ENCODE measurements around the gene BRMS1. TPM values are rescaled to one million over a fixed set of nuclear protein-coding genes. Genes with fewer than 3 reads are reported as not detected.

BRMS1 gene
- total RNA-seq, 1 experiment from 2014 or later = 80.5 TPM

DNA sequence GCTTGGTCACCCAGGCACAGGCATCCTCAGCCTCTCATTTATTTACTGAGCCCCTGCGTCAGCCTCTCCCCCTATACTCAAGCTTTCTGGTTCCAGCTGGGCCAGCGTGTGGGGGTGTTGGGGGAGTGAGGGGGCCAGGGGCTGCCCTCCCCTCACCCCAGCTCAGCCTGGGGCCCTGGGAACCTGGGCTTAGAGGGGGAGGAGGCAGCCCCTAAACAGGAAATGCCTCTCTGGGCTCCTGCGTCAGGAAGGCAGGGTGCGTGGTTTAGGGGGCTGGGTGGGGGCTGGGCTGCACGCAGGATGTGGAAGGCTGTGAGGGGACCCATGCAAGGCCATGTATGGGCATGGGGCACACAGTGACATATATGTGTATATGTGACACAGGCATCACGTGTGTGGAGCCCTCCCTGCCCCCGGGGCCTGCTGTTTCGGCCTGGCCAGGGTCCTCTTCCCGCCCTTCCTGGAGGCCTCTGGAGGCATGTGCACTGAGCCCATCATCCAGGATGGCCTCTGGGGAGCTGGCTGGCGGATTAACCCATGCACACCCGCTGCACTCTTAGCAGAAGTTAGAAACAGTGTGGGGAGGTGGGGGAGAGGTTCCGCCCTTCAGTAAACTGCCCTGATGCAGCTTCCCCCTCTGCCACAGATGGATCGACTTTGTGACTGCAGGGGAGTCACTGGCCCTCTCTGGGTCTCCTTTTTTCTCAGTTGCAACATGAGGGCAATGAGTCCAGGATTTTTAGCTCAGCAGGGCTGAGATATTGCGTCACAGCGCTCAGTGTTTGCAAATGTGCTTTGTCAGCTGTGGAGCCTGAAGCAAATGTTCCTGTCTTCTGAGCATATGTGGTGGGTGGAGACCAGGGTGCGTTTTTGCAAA lies 26.9 kb downstream of the BRMS1 start:
- TF ChIP-seq POLR2AphosphoS5 (IDR thresholded peaks at IDR 0.05; ENCODE audit: low read depth, low read length) (no peak), SIN3A (IDR thresholded peaks at IDR 0.05; ENCODE audit: borderline replicate concordance, insufficient read depth, low read depth, low read length) (no peak), TCF7L2 (IDR thresholded peaks at IDR 0.05; ENCODE audit: low read depth, low read length) (no peak)
- TF ChIP-seq, protein P1, sequence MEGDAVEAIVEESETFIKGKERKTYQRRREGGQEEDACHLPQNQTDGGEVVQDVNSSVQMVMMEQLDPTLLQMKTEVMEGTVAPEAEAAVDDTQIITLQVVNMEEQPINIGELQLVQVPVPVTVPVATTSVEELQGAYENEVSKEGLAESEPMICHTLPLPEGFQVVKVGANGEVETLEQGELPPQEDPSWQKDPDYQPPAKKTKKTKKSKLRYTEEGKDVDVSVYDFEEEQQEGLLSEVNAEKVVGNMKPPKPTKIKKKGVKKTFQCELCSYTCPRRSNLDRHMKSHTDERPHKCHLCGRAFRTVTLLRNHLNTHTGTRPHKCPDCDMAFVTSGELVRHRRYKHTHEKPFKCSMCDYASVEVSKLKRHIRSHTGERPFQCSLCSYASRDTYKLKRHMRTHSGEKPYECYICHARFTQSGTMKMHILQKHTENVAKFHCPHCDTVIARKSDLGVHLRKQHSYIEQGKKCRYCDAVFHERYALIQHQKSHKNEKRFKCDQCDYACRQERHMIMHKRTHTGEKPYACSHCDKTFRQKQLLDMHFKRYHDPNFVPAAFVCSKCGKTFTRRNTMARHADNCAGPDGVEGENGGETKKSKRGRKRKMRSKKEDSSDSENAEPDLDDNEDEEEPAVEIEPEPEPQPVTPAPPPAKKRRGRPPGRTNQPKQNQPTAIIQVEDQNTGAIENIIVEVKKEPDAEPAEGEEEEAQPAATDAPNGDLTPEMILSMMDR (IDR thresholded peaks at IDR 0.05) = no peak
- TF ChIP-seq, protein P2, sequence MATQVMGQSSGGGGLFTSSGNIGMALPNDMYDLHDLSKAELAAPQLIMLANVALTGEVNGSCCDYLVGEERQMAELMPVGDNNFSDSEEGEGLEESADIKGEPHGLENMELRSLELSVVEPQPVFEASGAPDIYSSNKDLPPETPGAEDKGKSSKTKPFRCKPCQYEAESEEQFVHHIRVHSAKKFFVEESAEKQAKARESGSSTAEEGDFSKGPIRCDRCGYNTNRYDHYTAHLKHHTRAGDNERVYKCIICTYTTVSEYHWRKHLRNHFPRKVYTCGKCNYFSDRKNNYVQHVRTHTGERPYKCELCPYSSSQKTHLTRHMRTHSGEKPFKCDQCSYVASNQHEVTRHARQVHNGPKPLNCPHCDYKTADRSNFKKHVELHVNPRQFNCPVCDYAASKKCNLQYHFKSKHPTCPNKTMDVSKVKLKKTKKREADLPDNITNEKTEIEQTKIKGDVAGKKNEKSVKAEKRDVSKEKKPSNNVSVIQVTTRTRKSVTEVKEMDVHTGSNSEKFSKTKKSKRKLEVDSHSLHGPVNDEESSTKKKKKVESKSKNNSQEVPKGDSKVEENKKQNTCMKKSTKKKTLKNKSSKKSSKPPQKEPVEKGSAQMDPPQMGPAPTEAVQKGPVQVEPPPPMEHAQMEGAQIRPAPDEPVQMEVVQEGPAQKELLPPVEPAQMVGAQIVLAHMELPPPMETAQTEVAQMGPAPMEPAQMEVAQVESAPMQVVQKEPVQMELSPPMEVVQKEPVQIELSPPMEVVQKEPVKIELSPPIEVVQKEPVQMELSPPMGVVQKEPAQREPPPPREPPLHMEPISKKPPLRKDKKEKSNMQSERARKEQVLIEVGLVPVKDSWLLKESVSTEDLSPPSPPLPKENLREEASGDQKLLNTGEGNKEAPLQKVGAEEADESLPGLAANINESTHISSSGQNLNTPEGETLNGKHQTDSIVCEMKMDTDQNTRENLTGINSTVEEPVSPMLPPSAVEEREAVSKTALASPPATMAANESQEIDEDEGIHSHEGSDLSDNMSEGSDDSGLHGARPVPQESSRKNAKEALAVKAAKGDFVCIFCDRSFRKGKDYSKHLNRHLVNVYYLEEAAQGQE (IDR thresholded peaks at IDR 0.05; ENCODE audit: insufficient read depth in 1 of 2, low read depth in 2 of 2, low read length in 1 of 2) = no peak
- POLR2A ChIA-PET = no interaction called here
- H3K27me3 ChIP-seq (ENCODE audit: control insufficient read depth, insufficient read depth, low read length) = no peaks in the 10 kb centered on the region
- in situ Hi-C loops (cut with HindIII; ENCODE audit: low pct_unique_long_range_greater_than_20kb, low sequenced_read_pairs) (no loop called here), intact Hi-C loops (cut with micrococcal nuclease; ENCODE audit: unreplicated experiment) (no loop called here)
- no peak overlapping the region for H3K4me3 ChIP-seq (ENCODE audit: low read depth in 2 of 2, low read length in 2 of 2)
- no TSS peak for BruUV-seq (replicated peaks)
- no peak for DNase-seq (ENCODE audit: low read depth, low spot score)
- CTCF ChIA-PET = interaction anchor here (0.6 kb wide), 2 partner anchors 14 to 648 kb away, joined by 5 read pairs; no protein-coding TSS in a partner anchor
- ATAC-seq = no peak
- no peaks in the 10 kb centered on the region for H3K9me3 ChIP-seq (ENCODE audit: control insufficient read depth, insufficient read depth, low read depth, low read length)
- H3K4me1 ChIP-seq (ENCODE audit: control insufficient read depth, insufficient read depth, low read length) = peaks cover 4% of the 10 kb centered on the region; the same call in 1 of the 2 replicates
- H3K36me3 ChIP-seq (ENCODE audit: control insufficient read depth, insufficient read depth, low read length) = no peaks in the 10 kb centered on the region
- no peak overlapping the region for H3K27ac ChIP-seq (ENCODE audit: low read length)

DNA sequence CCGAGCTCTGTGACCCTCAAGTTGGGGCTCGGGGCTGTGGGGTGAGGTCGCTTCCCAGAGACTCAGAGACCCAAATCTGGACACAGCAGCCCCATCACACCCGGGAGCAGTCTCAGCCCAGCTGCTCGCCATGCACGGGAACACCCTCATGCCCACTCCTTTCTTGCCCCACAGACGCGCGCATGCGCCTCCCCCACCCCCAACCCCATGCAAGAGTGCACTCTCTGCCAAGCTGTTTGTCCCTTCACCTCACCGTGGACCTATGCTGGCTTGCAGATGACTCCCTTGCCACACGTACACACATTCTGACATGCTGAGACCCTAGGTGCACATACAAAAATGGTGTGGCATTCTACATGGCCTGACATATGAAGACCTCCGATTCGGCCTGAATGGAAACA lies 27.6 kb downstream of the BRMS1 start:
- TF ChIP-seq SIN3A (IDR thresholded peaks at IDR 0.05; ENCODE audit: borderline replicate concordance, insufficient read depth, low read depth, low read length) (no peak), TCF7L2 (IDR thresholded peaks at IDR 0.05; ENCODE audit: low read depth, low read length) (no peak)
- TF ChIP-seq, protein P2 (IDR thresholded peaks at IDR 0.05; ENCODE audit: insufficient read depth in 1 of 2, low read depth in 2 of 2, low read length in 1 of 2) = no peak
- TF ChIP-seq, protein P1 (IDR thresholded peaks at IDR 0.05) = no peak
- Histone ChIP-seq H3K4me1 (ENCODE audit: control insufficient read depth, insufficient read depth, low read length) (peaks cover 4% of the 10 kb centered on the region; the same call in 1 of the 2 replicates), H3K4me3 (ENCODE audit: low read depth in 2 of 2, low read length in 2 of 2) (no peak overlapping the region), H3K9me3 (ENCODE audit: control insufficient read depth, insufficient read depth, low read depth, low read length) (no peaks in the 10 kb centered on the region), H3K27me3 (ENCODE audit: control insufficient read depth, insufficient read depth, low read length) (no peaks in the 10 kb centered on the region), H3K36me3 (ENCODE audit: control insufficient read depth, insufficient read depth, low read length) (no peaks in the 10 kb centered on the region), H3K27ac (ENCODE audit: low read length) (no peak overlapping the region)
- intact Hi-C loops (cut with micrococcal nuclease; ENCODE audit: unreplicated experiment) = no loop called here
- POLR2A ChIA-PET = no interaction called here
- DNase-seq (ENCODE audit: low read depth, low spot score) = no peak
- no TSS peak for BruUV-seq (replicated peaks)
- in situ Hi-C loops (cut with HindIII; ENCODE audit: low pct_unique_long_range_greater_than_20kb, low sequenced_read_pairs) = no loop called here
- CTCF ChIA-PET = interaction anchor here (0.6 kb wide), 1 partner anchor 649 kb away, joined by 5 read pairs; no protein-coding TSS in a partner anchor
- no peak for ATAC-seq
